ENCODE measurements around the gene MYBPC1. TPM values are rescaled to one million over a fixed set of nuclear protein-coding genes. Genes with fewer than 3 reads are reported as not detected.
"Not testable (repeated sequence)": the region's sequence is repeated elsewhere in the genome, so short reads cannot be mapped to it uniquely, and the experiment has no call there.

MYBPC1 gene
- total RNA-seq, 1 donor from 2014 or later: not detected

DNA sequence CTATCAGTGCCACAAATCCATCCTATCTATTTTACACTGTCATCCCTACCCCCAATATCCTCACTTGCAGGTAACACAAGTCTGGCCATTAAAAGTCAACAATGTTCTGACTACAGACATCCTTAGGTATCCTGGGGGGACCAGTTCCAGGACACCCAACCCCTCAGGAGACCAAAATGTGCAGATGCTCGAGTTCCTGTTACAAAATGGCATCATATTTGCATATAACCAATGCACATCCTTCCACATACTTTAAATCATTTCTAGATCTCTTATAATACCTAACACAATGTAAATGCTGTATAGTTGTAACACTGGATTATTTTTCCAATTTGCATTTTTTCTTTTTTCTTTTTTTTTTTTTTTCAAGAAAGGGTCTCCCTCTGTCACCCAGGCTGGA lies 137.5 kb downstream of the MYBPC1 start:
- TF ChIP-seq, protein P1, sequence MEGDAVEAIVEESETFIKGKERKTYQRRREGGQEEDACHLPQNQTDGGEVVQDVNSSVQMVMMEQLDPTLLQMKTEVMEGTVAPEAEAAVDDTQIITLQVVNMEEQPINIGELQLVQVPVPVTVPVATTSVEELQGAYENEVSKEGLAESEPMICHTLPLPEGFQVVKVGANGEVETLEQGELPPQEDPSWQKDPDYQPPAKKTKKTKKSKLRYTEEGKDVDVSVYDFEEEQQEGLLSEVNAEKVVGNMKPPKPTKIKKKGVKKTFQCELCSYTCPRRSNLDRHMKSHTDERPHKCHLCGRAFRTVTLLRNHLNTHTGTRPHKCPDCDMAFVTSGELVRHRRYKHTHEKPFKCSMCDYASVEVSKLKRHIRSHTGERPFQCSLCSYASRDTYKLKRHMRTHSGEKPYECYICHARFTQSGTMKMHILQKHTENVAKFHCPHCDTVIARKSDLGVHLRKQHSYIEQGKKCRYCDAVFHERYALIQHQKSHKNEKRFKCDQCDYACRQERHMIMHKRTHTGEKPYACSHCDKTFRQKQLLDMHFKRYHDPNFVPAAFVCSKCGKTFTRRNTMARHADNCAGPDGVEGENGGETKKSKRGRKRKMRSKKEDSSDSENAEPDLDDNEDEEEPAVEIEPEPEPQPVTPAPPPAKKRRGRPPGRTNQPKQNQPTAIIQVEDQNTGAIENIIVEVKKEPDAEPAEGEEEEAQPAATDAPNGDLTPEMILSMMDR (IDR thresholded peaks at IDR 0.05): no peak
- H3K9me3 ChIP-seq: no peaks in the 10 kb centered on the region
- H3K4me3 ChIP-seq: no peak overlapping the region
- peaks cover 30% of the 10 kb centered on the region for H3K36me3 ChIP-seq
- intact Hi-C loops (cut with DNase I): no loop called here
- H3K27me3 ChIP-seq: no peaks in the 10 kb centered on the region
- no peak for DNase-seq
- no peak for ATAC-seq
- H3K4me1 ChIP-seq: no peaks in the 10 kb centered on the region
- no peak overlapping the region for H3K27ac ChIP-seq

DNA sequence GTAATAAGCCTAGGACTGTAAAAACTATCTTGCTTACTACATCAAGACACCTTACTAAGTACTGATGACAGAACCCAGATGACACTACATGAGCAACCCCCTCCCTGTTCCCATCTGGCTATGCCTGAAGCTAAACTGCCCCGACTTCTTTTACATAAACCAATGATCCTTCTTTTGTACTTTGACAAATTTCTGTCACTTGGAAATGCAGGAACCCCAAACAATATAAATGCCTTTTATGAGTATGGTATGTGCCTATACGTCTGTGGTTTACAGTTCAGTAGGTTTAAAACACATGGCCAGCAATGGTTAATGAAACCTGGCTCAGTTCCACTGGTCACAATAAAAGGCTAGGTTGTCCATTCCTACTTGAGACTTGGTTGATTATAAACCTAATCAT lies 138.4 kb downstream of the MYBPC1 start:
- DNase-seq: no peak
- intact Hi-C loops (cut with DNase I): no loop called here
- Histone ChIP-seq H3K4me3 (no peak overlapping the region), H3K27me3 (no peaks in the 10 kb centered on the region), H3K27ac (no peak overlapping the region), H3K4me1 (no peaks in the 10 kb centered on the region), H3K9me3 (no peaks in the 10 kb centered on the region), H3K36me3 (peaks cover 35% of the 10 kb centered on the region)
- ATAC-seq: no peak
- TF ChIP-seq, protein P1 (IDR thresholded peaks at IDR 0.05): no peak

DNA sequence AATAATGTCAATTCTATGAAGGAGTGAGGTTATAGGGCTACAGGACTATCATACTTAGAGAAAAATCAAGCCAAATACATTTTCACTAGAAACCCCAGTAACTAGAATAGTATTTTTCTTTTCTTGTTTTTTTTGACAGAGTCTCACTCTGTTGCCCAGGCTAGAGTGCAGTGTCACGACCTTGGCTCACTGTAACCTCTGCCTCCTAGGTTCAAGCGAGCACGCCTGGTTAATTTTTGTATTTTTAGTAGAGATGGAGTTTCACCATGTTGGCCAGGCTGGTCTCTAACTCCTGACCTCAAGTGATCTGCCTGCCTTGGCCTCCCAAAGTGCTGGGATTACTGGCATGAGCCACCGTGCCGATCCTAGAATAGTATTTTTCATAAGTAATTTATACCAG lies 139.7 kb downstream of the MYBPC1 start:
- H3K4me1 ChIP-seq; ATAC-seq; DNase-seq; H3K27ac ChIP-seq; H3K27me3 ChIP-seq; H3K9me3 ChIP-seq; H3K4me3 ChIP-seq; intact Hi-C loops (cut with DNase I): not testable (repeated sequence)
- H3K36me3 ChIP-seq: peaks cover 27% of the 10 kb centered on the region

Other genes starting within 250 kb of the MYBPC1 start
- gene ARL1, start 187.2 kb upstream of the MYBPC1 start, total RNA-seq: 78.9 TPM
- gene SPIC, start 119.6 kb upstream of the MYBPC1 start, total RNA-seq: not detected
- 71.4 TPM for gene CHPT1, start 102.7 kb downstream of the MYBPC1 start, total RNA-seq
- gene SYCP3, start 144.5 kb downstream of the MYBPC1 start, total RNA-seq: 0.64 TPM
- gene GNPTAB, start 236.0 kb downstream of the MYBPC1 start, total RNA-seq: 65.9 TPM